ENCODE data around the gene RFX5.
A peak's percentile ranks its signal among the peaks of the same experiment; 100 is the strongest.

RFX5 gene

GRCh38 chr1:151327903-151328674, 19.0 kb downstream of the RFX5 start:
- Histone ChIP-seq H3K4me1 (ENCODE audit: control insufficient read depth, low read depth, low read length) (peaks cover 6% of the 10 kb centered on the region), H3K9ac (ENCODE audit: low read length) (peak overlapping the region; percentile 96), H3K9me3 (ENCODE audit: control insufficient read depth, low read depth, low read length) (no peaks in the 10 kb centered on the region), H3K4me3 (ENCODE audit: low read length) (peak overlapping the region; percentile 67), H3K27me3 (ENCODE audit: control insufficient read depth, insufficient read depth, low read length) (no peaks in the 10 kb centered on the region), H3K36me3 (ENCODE audit: control insufficient read depth, low read depth, low read length) (peaks cover 3% of the 10 kb centered on the region), H3K27ac (ENCODE audit: low read length) (peak overlapping the region; percentile 89)

GRCh38 chr1:151327223-151327902, 19.7 kb downstream of the RFX5 start, which contains the start of gene PI4KB:
Gene PI4KB (minus strand): TSS chr1:151327416. CDS start chr1:151316481, 10,935 bp downstream.
- no peaks in the 10 kb centered on the region for H3K27me3 ChIP-seq (ENCODE audit: control insufficient read depth, insufficient read depth, low read length)
- peaks cover 6% of the 10 kb centered on the region for H3K4me1 ChIP-seq (ENCODE audit: control insufficient read depth, low read depth, low read length)
- peak within 1 kb of the TSS; percentile 96 for H3K9ac ChIP-seq (ENCODE audit: low read length)
- H3K27ac ChIP-seq (ENCODE audit: low read length), result peak within 1 kb of the TSS; percentile 89
- peak within 1 kb of the TSS; percentile 67 for H3K4me3 ChIP-seq (ENCODE audit: low read length)
- H3K36me3 ChIP-seq (ENCODE audit: control insufficient read depth, low read depth, low read length), result peaks cover 6% of the 10 kb centered on the region
- no peaks in the 10 kb centered on the region for H3K9me3 ChIP-seq (ENCODE audit: control insufficient read depth, low read depth, low read length)

GRCh38 chr1:151326619-151327222, 20.3 kb downstream of the RFX5 start:
- peaks cover 6% of the 10 kb centered on the region for H3K36me3 ChIP-seq (ENCODE audit: control insufficient read depth, low read depth, low read length)
- H3K4me3 ChIP-seq (ENCODE audit: low read length), result peak overlapping the region; percentile 67
- H3K9me3 ChIP-seq (ENCODE audit: control insufficient read depth, low read depth, low read length), result no peaks in the 10 kb centered on the region
- H3K9ac ChIP-seq (ENCODE audit: low read length), result peak overlapping the region; percentile 96
- H3K27me3 ChIP-seq (ENCODE audit: control insufficient read depth, insufficient read depth, low read length), result no peaks in the 10 kb centered on the region
- peaks cover 6% of the 10 kb centered on the region for H3K4me1 ChIP-seq (ENCODE audit: control insufficient read depth, low read depth, low read length)
- H3K27ac ChIP-seq (ENCODE audit: low read length), result no peak overlapping the region

- peak overlapping the region; percentile 67 for H3K4me3 ChIP-seq (ENCODE audit: low read length)
Measured at GRCh38 chr1:151325646-151326429, 21.2 kb downstream of the RFX5 start.

GRCh38 chr1:151325231-151325630, 21.8 kb downstream of the RFX5 start:
- Histone ChIP-seq H3K4me3 (ENCODE audit: low read length) (no peak overlapping the region), H3K4me1 (ENCODE audit: control insufficient read depth, low read depth, low read length) (peaks cover 6% of the 10 kb centered on the region), H3K27me3 (ENCODE audit: control insufficient read depth, insufficient read depth, low read length) (no peaks in the 10 kb centered on the region), H3K27ac (ENCODE audit: low read length) (no peak overlapping the region), H3K9me3 (ENCODE audit: control insufficient read depth, low read depth, low read length) (no peaks in the 10 kb centered on the region), H3K36me3 (ENCODE audit: control insufficient read depth, low read depth, low read length) (peaks cover 13% of the 10 kb centered on the region), H3K9ac (ENCODE audit: low read length) (no peak overlapping the region)

More at GRCh38 chr1:151325646-151326429, 21.2 kb downstream of the RFX5 start:
- no peaks in the 10 kb centered on the region for H3K9me3 ChIP-seq (ENCODE audit: control insufficient read depth, low read depth, low read length)
- H3K36me3 ChIP-seq (ENCODE audit: control insufficient read depth, low read depth, low read length), result peaks cover 8% of the 10 kb centered on the region
- no peak overlapping the region for H3K27ac ChIP-seq (ENCODE audit: low read length)
- H3K27me3 ChIP-seq (ENCODE audit: control insufficient read depth, insufficient read depth, low read length), result no peaks in the 10 kb centered on the region
- no peak overlapping the region for H3K9ac ChIP-seq (ENCODE audit: low read length)
- peaks cover 6% of the 10 kb centered on the region for H3K4me1 ChIP-seq (ENCODE audit: control insufficient read depth, low read depth, low read length)

- Histone ChIP-seq H3K27ac (ENCODE audit: low read length) (no peak overlapping the region), H3K36me3 (ENCODE audit: control insufficient read depth, low read depth, low read length) (peaks cover 13% of the 10 kb centered on the region), H3K27me3 (ENCODE audit: control insufficient read depth, insufficient read depth, low read length) (no peaks in the 10 kb centered on the region), H3K9me3 (ENCODE audit: control insufficient read depth, low read depth, low read length) (no peaks in the 10 kb centered on the region), H3K9ac (ENCODE audit: low read length) (no peak overlapping the region), H3K4me3 (ENCODE audit: low read length) (no peak overlapping the region), H3K4me1 (ENCODE audit: control insufficient read depth, low read depth, low read length) (peaks cover 6% of the 10 kb centered on the region)
Measured at GRCh38 chr1:151324390-151324930, 22.6 kb downstream of the RFX5 start.

- H3K9ac ChIP-seq (ENCODE audit: low read length), result no peak overlapping the region
- no peak overlapping the region for H3K4me3 ChIP-seq (ENCODE audit: low read length)
- no peak overlapping the region for H3K27ac ChIP-seq (ENCODE audit: low read length)
- peaks cover 16% of the 10 kb centered on the region for H3K36me3 ChIP-seq (ENCODE audit: control insufficient read depth, low read depth, low read length)
- no peaks in the 10 kb centered on the region for H3K9me3 ChIP-seq (ENCODE audit: control insufficient read depth, low read depth, low read length)
- no peaks in the 10 kb centered on the region for H3K27me3 ChIP-seq (ENCODE audit: control insufficient read depth, insufficient read depth, low read length)
- H3K4me1 ChIP-seq (ENCODE audit: control insufficient read depth, low read depth, low read length), result no peaks in the 10 kb centered on the region
Measured at GRCh38 chr1:151318975-151319374, 28.1 kb downstream of the RFX5 start.

- Histone ChIP-seq H3K27me3 (ENCODE audit: control insufficient read depth, insufficient read depth, low read length) (no peaks in the 10 kb centered on the region), H3K9ac (ENCODE audit: low read length) (no peak overlapping the region), H3K27ac (ENCODE audit: low read length) (no peak overlapping the region), H3K4me3 (ENCODE audit: low read length) (no peak overlapping the region), H3K9me3 (ENCODE audit: control insufficient read depth, low read depth, low read length) (no peaks in the 10 kb centered on the region), H3K4me1 (ENCODE audit: control insufficient read depth, low read depth, low read length) (no peaks in the 10 kb centered on the region), H3K36me3 (ENCODE audit: control insufficient read depth, low read depth, low read length) (peaks cover 23% of the 10 kb centered on the region)
Measured at GRCh38 chr1:151315565-151316235, 31.4 kb downstream of the RFX5 start.

- peaks cover 19% of the 10 kb centered on the region for H3K36me3 ChIP-seq (ENCODE audit: control insufficient read depth, low read depth, low read length)
- no peaks in the 10 kb centered on the region for H3K4me1 ChIP-seq (ENCODE audit: control insufficient read depth, low read depth, low read length)
- no peaks in the 10 kb centered on the region for H3K27me3 ChIP-seq (ENCODE audit: control insufficient read depth, insufficient read depth, low read length)
- no peak overlapping the region for H3K4me3 ChIP-seq (ENCODE audit: low read length)
- no peaks in the 10 kb centered on the region for H3K9me3 ChIP-seq (ENCODE audit: control insufficient read depth, low read depth, low read length)
- no peak overlapping the region for H3K9ac ChIP-seq (ENCODE audit: low read length)
- H3K27ac ChIP-seq (ENCODE audit: low read length), result no peak overlapping the region
Measured at GRCh38 chr1:151314137-151314875, 32.7 kb downstream of the RFX5 start.

GRCh38 chr1:151313501-151313900, 33.6 kb downstream of the RFX5 start:
- no peak overlapping the region for H3K4me3 ChIP-seq (ENCODE audit: low read length)
- H3K9ac ChIP-seq (ENCODE audit: low read length), result no peak overlapping the region
- H3K27ac ChIP-seq (ENCODE audit: low read length), result no peak overlapping the region
- H3K4me1 ChIP-seq (ENCODE audit: control insufficient read depth, low read depth, low read length), result no peaks in the 10 kb centered on the region
- H3K27me3 ChIP-seq (ENCODE audit: control insufficient read depth, insufficient read depth, low read length), result no peaks in the 10 kb centered on the region
- H3K9me3 ChIP-seq (ENCODE audit: control insufficient read depth, low read depth, low read length), result no peaks in the 10 kb centered on the region
- peaks cover 22% of the 10 kb centered on the region for H3K36me3 ChIP-seq (ENCODE audit: control insufficient read depth, low read depth, low read length)
